ENCODE measurements around the gene TOP1. TPM values are rescaled to one million over a fixed set of nuclear protein-coding genes. Genes with fewer than 3 reads are reported as not detected.

Gene TOP1
- total RNA-seq, 1 experiment from 2014 or later: 81.8 TPM

DNA sequence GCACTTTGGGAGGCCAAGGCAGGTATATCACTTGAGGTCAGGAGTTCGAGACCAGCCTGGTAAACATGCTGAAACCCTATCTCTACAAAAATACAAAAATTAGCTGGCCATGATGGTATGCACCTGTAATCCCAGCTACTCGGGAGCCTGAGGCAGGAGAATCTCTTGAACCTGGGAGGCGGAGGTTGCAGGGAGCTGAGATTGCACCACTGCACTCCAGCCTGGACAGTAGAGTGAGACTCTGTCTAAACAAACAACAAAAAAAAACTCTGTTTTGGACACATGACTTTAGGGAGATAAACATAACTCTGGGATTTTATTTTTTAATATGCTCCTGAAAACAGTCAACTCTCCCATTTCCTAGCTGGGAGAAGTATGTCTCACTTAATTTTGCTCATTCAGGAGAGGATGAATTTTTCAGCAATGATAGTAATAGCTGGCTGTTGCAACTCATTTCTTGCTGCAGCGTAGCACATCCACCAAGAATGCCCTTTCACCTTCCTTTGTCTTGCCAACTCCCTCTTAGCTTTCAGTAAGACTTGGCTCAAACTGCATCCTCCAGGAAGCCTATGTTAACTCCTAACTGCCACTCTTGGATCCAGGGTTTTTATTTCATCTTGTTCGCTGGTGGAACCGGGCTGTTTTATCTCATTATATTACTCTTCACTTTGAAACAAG lies 24.3 kb downstream of the TOP1 start:
- no peaks in the 10 kb centered on the region for H3K27me3 Mint-ChIP-seq (ENCODE audit: low read depth)
- H3K27ac Mint-ChIP-seq: no peak overlapping the region
- no peaks in the 10 kb centered on the region for H3K9me3 Mint-ChIP-seq
- ATAC-seq: 0 out of 2 replicates have a peak, but pooled peaks have one; percentile 27
- H3K4me3 Mint-ChIP-seq: no peak overlapping the region
- POLR2A ChIA-PET: no interaction called here
- peaks cover 84% of the 10 kb centered on the region for H3K4me1 Mint-ChIP-seq
- no peaks in the 10 kb centered on the region for H3K36me3 Mint-ChIP-seq
- DNase-seq (ENCODE audit: low spot score): no peak
- CTCF ChIA-PET: interaction anchor here (0.6 to 3.1 kb wide), 3 partner anchors 62 to 287 kb away, joined by 3 to 22 read pairs (median 4); no protein-coding TSS in a partner anchor
- no peak for TF ChIP-seq MXD4 (CRISPR knock-in tag; IDR thresholded peaks at IDR 0.05; ENCODE audit: borderline replicate concordance)
- TF ChIP-seq, protein P1, sequence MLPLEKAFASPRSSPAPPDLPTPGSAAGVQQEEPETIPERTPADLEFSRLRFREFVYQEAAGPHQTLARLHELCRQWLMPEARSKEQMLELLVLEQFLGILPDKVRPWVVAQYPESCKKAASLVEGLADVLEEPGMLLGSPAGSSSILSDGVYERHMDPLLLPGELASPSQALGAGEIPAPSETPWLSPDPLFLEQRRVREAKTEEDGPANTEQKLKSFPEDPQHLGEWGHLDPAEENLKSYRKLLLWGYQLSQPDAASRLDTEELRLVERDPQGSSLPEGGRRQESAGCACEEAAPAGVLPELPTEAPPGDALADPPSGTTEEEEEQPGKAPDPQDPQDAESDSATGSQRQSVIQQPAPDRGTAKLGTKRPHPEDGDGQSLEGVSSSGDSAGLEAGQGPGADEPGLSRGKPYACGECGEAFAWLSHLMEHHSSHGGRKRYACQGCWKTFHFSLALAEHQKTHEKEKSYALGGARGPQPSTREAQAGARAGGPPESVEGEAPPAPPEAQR (CRISPR knock-in tag; IDR thresholded peaks at IDR 0.05): no peak
- TF ChIP-seq, protein P2, sequence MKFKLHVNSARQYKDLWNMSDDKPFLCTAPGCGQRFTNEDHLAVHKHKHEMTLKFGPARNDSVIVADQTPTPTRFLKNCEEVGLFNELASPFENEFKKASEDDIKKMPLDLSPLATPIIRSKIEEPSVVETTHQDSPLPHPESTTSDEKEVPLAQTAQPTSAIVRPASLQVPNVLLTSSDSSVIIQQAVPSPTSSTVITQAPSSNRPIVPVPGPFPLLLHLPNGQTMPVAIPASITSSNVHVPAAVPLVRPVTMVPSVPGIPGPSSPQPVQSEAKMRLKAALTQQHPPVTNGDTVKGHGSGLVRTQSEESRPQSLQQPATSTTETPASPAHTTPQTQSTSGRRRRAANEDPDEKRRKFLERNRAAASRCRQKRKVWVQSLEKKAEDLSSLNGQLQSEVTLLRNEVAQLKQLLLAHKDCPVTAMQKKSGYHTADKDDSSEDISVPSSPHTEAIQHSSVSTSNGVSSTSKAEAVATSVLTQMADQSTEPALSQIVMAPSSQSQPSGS (CRISPR knock-in tag; IDR thresholded peaks at IDR 0.05; ENCODE audit: borderline replicate concordance, low read depth): no peak
- TF ChIP-seq HMGA2 (CRISPR knock-in tag; IDR thresholded peaks at IDR 0.05): no peak
- TF ChIP-seq, protein P3, sequence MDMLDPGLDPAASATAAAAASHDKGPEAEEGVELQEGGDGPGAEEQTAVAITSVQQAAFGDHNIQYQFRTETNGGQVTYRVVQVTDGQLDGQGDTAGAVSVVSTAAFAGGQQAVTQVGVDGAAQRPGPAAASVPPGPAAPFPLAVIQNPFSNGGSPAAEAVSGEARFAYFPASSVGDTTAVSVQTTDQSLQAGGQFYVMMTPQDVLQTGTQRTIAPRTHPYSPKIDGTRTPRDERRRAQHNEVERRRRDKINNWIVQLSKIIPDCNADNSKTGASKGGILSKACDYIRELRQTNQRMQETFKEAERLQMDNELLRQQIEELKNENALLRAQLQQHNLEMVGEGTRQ (CRISPR knock-in tag; IDR thresholded peaks at IDR 0.05): no peak
- no peak for TF ChIP-seq ZNF263 (CRISPR knock-in tag; IDR thresholded peaks at IDR 0.05; ENCODE audit: low read depth)
- TF ChIP-seq RELA (CRISPR knock-in tag; IDR thresholded peaks at IDR 0.05; ENCODE audit: borderline replicate concordance): no peak
- TF ChIP-seq, protein P4, sequence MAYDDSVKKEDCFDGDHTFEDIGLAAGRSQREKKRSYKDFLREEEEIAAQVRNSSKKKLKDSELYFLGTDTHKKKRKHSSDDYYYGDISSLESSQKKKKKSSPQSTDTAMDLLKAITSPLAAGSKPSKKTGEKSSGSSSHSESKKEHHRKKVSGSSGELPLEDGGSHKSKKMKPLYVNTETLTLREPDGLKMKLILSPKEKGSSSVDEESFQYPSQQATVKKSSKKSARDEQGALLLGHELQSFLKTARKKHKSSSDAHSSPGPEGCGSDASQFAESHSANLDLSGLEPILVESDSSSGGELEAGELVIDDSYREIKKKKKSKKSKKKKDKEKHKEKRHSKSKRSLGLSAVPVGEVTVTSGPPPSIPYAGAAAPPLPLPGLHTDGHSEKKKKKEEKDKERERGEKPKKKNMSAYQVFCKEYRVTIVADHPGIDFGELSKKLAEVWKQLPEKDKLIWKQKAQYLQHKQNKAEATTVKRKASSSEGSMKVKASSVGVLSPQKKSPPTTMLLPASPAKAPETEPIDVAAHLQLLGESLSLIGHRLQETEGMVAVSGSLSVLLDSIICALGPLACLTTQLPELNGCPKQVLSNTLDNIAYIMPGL (CRISPR knock-in tag; IDR thresholded peaks at IDR 0.05): no peak
- TF ChIP-seq CREB1 (CRISPR knock-in tag; IDR thresholded peaks at IDR 0.05): no peak
- no peak for TF ChIP-seq GTF2I (CRISPR knock-in tag; conservative IDR thresholded peaks at IDR 0.05)
- TF ChIP-seq, protein P5, sequence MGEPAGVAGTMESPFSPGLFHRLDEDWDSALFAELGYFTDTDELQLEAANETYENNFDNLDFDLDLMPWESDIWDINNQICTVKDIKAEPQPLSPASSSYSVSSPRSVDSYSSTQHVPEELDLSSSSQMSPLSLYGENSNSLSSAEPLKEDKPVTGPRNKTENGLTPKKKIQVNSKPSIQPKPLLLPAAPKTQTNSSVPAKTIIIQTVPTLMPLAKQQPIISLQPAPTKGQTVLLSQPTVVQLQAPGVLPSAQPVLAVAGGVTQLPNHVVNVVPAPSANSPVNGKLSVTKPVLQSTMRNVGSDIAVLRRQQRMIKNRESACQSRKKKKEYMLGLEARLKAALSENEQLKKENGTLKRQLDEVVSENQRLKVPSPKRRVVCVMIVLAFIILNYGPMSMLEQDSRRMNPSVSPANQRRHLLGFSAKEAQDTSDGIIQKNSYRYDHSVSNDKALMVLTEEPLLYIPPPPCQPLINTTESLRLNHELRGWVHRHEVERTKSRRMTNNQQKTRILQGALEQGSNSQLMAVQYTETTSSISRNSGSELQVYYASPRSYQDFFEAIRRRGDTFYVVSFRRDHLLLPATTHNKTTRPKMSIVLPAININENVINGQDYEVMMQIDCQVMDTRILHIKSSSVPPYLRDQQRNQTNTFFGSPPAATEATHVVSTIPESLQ (CRISPR knock-in tag; IDR thresholded peaks at IDR 0.05): no peak
- TF ChIP-seq NFYB (CRISPR knock-in tag; conservative IDR thresholded peaks at IDR 0.05; ENCODE audit: low read depth): no peak

DNA sequence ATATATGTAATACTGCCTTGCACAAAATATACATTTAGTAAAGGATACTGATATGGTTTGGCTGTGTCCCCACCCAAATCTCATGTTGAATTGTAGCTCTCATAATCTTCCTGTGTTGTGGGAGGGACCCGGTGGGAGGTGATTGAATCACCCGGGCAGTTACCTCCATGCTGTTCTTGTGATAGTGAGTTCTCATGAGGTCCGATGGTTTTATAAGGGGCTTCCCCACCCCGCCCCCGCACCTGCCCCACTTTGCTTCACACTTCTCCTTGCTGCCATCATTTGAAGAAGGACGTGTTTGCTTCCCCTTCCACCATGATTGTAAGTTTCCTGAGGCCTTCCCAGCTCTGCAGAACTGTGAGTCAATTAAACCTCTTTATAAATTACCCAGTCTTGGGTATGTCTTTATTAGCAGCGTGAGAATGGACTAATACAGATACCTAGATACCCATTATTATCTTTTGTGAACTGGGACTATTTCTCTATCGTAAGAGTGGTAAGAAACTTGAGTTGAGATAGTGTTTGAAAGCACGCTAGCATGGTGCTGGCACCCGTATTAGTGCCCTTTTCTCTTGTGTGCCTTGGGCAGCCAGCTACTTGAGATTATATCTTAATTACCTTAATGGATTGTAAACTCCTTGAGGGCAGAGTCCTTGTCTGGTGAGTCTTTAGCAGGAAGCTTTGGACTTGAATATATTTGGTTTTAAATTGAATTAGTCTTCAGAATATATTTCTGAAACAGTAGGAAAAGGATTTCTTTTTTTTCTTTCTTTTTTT lies 25.6 kb downstream of the TOP1 start:
- POLR2A ChIA-PET: no interaction called here
- Mint-ChIP-seq H3K36me3 (no peaks in the 10 kb centered on the region), H3K4me3 (no peak overlapping the region), H3K27ac (no peak overlapping the region), H3K27me3 (ENCODE audit: low read depth) (no peaks in the 10 kb centered on the region), H3K9me3 (no peaks in the 10 kb centered on the region), H3K4me1 (peaks cover 70% of the 10 kb centered on the region)
- CTCF ChIA-PET: interaction anchor here (1.0 to 3.1 kb wide), 2 partner anchors 41 to 63 kb away, joined by 3 to 22 read pairs; no protein-coding TSS in a partner anchor
- no peak for DNase-seq (ENCODE audit: low spot score)
- ATAC-seq: no peak
- TF ChIP-seq SMAD4 (CRISPR knock-in tag; IDR thresholded peaks at IDR 0.05): no peak
- TF ChIP-seq NFATC4 (CRISPR knock-in tag; IDR thresholded peaks at IDR 0.05): no peak
- TF ChIP-seq RORB (CRISPR knock-in tag; IDR thresholded peaks at IDR 0.05): no peak
- TF ChIP-seq, protein P6, sequence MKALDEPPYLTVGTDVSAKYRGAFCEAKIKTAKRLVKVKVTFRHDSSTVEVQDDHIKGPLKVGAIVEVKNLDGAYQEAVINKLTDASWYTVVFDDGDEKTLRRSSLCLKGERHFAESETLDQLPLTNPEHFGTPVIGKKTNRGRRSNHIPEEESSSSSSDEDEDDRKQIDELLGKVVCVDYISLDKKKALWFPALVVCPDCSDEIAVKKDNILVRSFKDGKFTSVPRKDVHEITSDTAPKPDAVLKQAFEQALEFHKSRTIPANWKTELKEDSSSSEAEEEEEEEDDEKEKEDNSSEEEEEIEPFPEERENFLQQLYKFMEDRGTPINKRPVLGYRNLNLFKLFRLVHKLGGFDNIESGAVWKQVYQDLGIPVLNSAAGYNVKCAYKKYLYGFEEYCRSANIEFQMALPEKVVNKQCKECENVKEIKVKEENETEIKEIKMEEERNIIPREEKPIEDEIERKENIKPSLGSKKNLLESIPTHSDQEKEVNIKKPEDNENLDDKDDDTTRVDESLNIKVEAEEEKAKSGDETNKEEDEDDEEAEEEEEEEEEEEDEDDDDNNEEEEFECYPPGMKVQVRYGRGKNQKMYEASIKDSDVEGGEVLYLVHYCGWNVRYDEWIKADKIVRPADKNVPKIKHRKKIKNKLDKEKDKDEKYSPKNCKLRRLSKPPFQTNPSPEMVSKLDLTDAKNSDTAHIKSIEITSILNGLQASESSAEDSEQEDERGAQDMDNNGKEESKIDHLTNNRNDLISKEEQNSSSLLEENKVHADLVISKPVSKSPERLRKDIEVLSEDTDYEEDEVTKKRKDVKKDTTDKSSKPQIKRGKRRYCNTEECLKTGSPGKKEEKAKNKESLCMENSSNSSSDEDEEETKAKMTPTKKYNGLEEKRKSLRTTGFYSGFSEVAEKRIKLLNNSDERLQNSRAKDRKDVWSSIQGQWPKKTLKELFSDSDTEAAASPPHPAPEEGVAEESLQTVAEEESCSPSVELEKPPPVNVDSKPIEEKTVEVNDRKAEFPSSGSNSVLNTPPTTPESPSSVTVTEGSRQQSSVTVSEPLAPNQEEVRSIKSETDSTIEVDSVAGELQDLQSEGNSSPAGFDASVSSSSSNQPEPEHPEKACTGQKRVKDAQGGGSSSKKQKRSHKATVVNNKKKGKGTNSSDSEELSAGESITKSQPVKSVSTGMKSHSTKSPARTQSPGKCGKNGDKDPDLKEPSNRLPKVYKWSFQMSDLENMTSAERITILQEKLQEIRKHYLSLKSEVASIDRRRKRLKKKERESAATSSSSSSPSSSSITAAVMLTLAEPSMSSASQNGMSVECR (CRISPR knock-in tag; IDR thresholded peaks at IDR 0.05; ENCODE audit: borderline replicate concordance): no peak
- TF ChIP-seq ETV6 (CRISPR knock-in tag; IDR thresholded peaks at IDR 0.05): no peak
- TF ChIP-seq FOXK1 (CRISPR knock-in tag; IDR thresholded peaks at IDR 0.05): no peak
- no peak for TF ChIP-seq IRF2 (CRISPR knock-in tag; IDR thresholded peaks at IDR 0.05; ENCODE audit: borderline replicate concordance, low read depth)
- TF ChIP-seq NFYB (CRISPR knock-in tag; conservative IDR thresholded peaks at IDR 0.05; ENCODE audit: low read depth): no peak
- TF ChIP-seq, protein P7, sequence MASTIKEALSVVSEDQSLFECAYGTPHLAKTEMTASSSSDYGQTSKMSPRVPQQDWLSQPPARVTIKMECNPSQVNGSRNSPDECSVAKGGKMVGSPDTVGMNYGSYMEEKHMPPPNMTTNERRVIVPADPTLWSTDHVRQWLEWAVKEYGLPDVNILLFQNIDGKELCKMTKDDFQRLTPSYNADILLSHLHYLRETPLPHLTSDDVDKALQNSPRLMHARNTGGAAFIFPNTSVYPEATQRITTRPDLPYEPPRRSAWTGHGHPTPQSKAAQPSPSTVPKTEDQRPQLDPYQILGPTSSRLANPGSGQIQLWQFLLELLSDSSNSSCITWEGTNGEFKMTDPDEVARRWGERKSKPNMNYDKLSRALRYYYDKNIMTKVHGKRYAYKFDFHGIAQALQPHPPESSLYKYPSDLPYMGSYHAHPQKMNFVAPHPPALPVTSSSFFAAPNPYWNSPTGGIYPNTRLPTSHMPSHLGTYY (CRISPR knock-in tag; IDR thresholded peaks at IDR 0.05): no peak

Measured in WTC11 (cell line).